IMR-90 (cell line): Measurements from ENCODE around the gene PRR5L. TPM values are rescaled to one million over a fixed set of nuclear protein-coding genes. Genes with fewer than 3 reads are reported as not detected.
A peak's percentile ranks its signal among the peaks of the same experiment; 100 is the strongest.

Source experiments
- ATAC-seq: fragments of 200-7000 bp; cut with Tn5 transposase; 2 replicates; pipeline ENCODE4 v1.9.1; 2020; ENCODE audit warnings: low read depth, mild to moderate bottlenecking, moderate library complexity
- BruUV-seq: library from RNA; stranded (reverse); fragments of 400-500 nt; replicated peaks from 2 replicates; lab custom pipeline; 2021; lab: Mats Ljungman, UMichigan
- CTCF ChIA-PET: fragments of 300-600 bp; formaldehyde crosslinking; extraction: SDS; loops from one replicate; lab custom pipeline; 2021; ENCODE audit warnings: antibody characterized with exemption; lab: Yijun Ruan, JAX
- POLR2A ChIA-PET: fragments of 300-600 bp; sonication (Branson Sonifier 250); formaldehyde crosslinking; loops from one replicate; lab custom pipeline; 2022; ENCODE audit warnings: antibody characterized with exemption; ENCODE audit not compliant: unreplicated experiment; lab: Charles Lee
- DNase-seq: peaks from one replicate; pipeline ENCODE4 v3.0.0; 2013
- H2AFZ ChIP-seq: replicated peaks from 2 replicates; pipeline ENCODE3; 2013; ENCODE audit warnings: low read length, mild to moderate bottlenecking; ENCODE audit not compliant: poor library complexity
- H2AK5ac ChIP-seq: 2 replicates; pipeline ENCODE4 v1.6.1; 2013; ENCODE audit warnings: low read depth, low read length, inconsistent platforms
- H2AK9ac ChIP-seq: replicated peaks from 2 replicates; pipeline ENCODE3; 2013; ENCODE audit warnings: mild to moderate bottlenecking, low read depth, low read length, moderate library complexity; ENCODE audit not compliant: poor library complexity
- H2BK120ac ChIP-seq: 2 replicates; pipeline ENCODE4 v1.6.1; 2013; ENCODE audit warnings: low read depth, low read length, inconsistent platforms
- H2BK15ac ChIP-seq: 3 replicates; pipeline ENCODE4 v1.6.1; 2013; ENCODE audit warnings: low read depth, low read length, inconsistent platforms
- H2BK20ac ChIP-seq: 2 replicates; pipeline ENCODE4 v1.6.1; 2013; ENCODE audit warnings: low read depth, mild to moderate bottlenecking, inconsistent platforms, low read length, moderate library complexity
- H2BK5ac ChIP-seq: 2 replicates; pipeline ENCODE4 v1.6.1; 2013; ENCODE audit warnings: mild to moderate bottlenecking, low read depth, low read length, inconsistent platforms; ENCODE audit not compliant: poor library complexity, severe bottlenecking
- H3K14ac ChIP-seq: replicated peaks from 2 replicates; pipeline ENCODE4 v1.6.1; 2013; ENCODE audit warnings: low read depth, low read length, inconsistent platforms
- H3K18ac ChIP-seq: 2 replicates; pipeline ENCODE4 v1.6.1; 2013; ENCODE audit warnings: low read depth, low read length, control low read depth
- H3K23ac ChIP-seq: 2 replicates; pipeline ENCODE4 v1.6.1; 2013; ENCODE audit warnings: low read depth, low read length, inconsistent platforms
- H3K27ac ChIP-seq: 2 replicates; pipeline ENCODE4 v1.5.1; 2013; ENCODE audit warnings: mild to moderate bottlenecking, control low read depth, low read length; ENCODE audit not compliant: insufficient read depth
- H3K27me3 ChIP-seq: 2 replicates; pipeline ENCODE4 v1.6.1; 2013; ENCODE audit warnings: low read length; ENCODE audit not compliant: control insufficient read depth, insufficient read depth
- H3K36me3 ChIP-seq: 2 replicates; pipeline ENCODE4 v1.6.1; 2013; ENCODE audit warnings: low read length, mixed read lengths; ENCODE audit not compliant: control insufficient read depth, insufficient read depth
- H3K4ac ChIP-seq: 2 replicates; pipeline ENCODE4 v1.6.1; 2013; ENCODE audit warnings: low read depth, low read length, inconsistent platforms
- H3K4me1 ChIP-seq: 2 replicates; pipeline ENCODE4 v1.6.1; 2013; ENCODE audit warnings: low read length, mixed read lengths; ENCODE audit not compliant: control insufficient read depth, insufficient read depth
- H3K4me2 ChIP-seq: 2 replicates; pipeline ENCODE4 v1.6.1; 2013; ENCODE audit warnings: low read depth, mild to moderate bottlenecking, control low read depth, low read length, moderate library complexity
- H3K4me3 ChIP-seq: 2 replicates; pipeline ENCODE4 v1.5.1; 2013; ENCODE audit warnings: low read depth, mild to moderate bottlenecking, control low read depth, low read length, moderate library complexity; ENCODE audit not compliant: insufficient read depth
- H3K56ac ChIP-seq: 2 replicates; pipeline ENCODE4 v1.6.1; 2013; ENCODE audit warnings: low read length, inconsistent platforms; ENCODE audit not compliant: insufficient read depth; ENCODE audit errors: extremely low read depth
- H3K79me1 ChIP-seq, 2 experiments: 2 replicates each; pipeline ENCODE4 v1.6.1; 2013; ENCODE audit warnings: low read length in 2 of 2, inconsistent platforms in 1 of 2, low read depth in 1 of 2
- H3K9ac ChIP-seq: 2 replicates; pipeline ENCODE4 v1.6.1; 2013; ENCODE audit warnings: low read depth, low read length, control low read depth
- H3K9me1 ChIP-seq: 2 replicates; pipeline ENCODE4 v1.6.1; 2013; ENCODE audit warnings: low read length, inconsistent platforms; ENCODE audit not compliant: insufficient read depth
- H3K9me3 ChIP-seq: 2 replicates; pipeline ENCODE4 v1.6.1; 2013; ENCODE audit warnings: low read length; ENCODE audit not compliant: control insufficient read depth, insufficient read depth
- H4K20me1 ChIP-seq: 2 replicates; pipeline ENCODE4 v1.6.1; 2013; ENCODE audit warnings: low read length, inconsistent platforms; ENCODE audit not compliant: insufficient read depth
- H4K5ac ChIP-seq: 2 replicates; pipeline ENCODE4 v1.6.1; 2013; ENCODE audit warnings: mild to moderate bottlenecking, low read depth, low read length, control low read depth
- H4K8ac ChIP-seq, 2 experiments: 2 replicates each; pipeline ENCODE4 v1.6.1; 2013; ENCODE audit warnings: low read depth in 2 of 2, low read length in 2 of 2, control low read depth in 1 of 2, inconsistent platforms in 1 of 2
- H4K91ac ChIP-seq: 2 replicates; pipeline ENCODE4 v1.6.1; 2013; ENCODE audit warnings: low read depth, low read length, inconsistent platforms; ENCODE audit not compliant: insufficient read depth
- BHLHE40 ChIP-seq: fragments of 150-350 bp; IDR thresholded peaks from 2 replicates; pipeline ENCODE4 v1.6.1; 2016; ENCODE audit warnings: mild to moderate bottlenecking, low read depth, low read length
- CEBPB ChIP-seq: IDR thresholded peaks from 2 replicates; pipeline ENCODE4 v1.6.1; 2012; ENCODE audit warnings: low read depth, low read length, improper control_type of control experiment
- MAFK ChIP-seq: IDR thresholded peaks from 2 replicates; pipeline ENCODE4 v1.6.1; 2012; ENCODE audit warnings: low read depth, low read length, improper control_type of control experiment
- MXI1 ChIP-seq: IDR thresholded peaks from 2 replicates; pipeline ENCODE4 v1.6.1; 2012; ENCODE audit warnings: low read depth, mild to moderate bottlenecking, low read length, moderate library complexity, borderline replicate concordance
- NFE2L2 ChIP-seq: fragments of 150-350 bp; IDR thresholded peaks from 2 replicates; pipeline ENCODE4 v1.6.1; 2016; ENCODE audit warnings: low read depth, mild to moderate bottlenecking, low read length
- RCOR1 ChIP-seq: IDR thresholded peaks from 2 replicates; pipeline ENCODE4 v1.6.1; 2012; ENCODE audit warnings: mild to moderate bottlenecking, low read length, improper control_type of control experiment; ENCODE audit not compliant: insufficient replicate concordance
- RFX5 ChIP-seq: IDR thresholded peaks from 2 replicates; pipeline ENCODE4 v1.8.0; 2012; ENCODE audit warnings: low read depth, mild to moderate bottlenecking, low read length, moderate library complexity
- SMC3 ChIP-seq: fragments of 150-350 bp; IDR thresholded peaks from 2 replicates; pipeline ENCODE4 v1.6.1; 2016; ENCODE audit warnings: low read depth, mild to moderate bottlenecking, antibody characterized with exemption, low read length, moderate library complexity
- WGBS, 2 experiments: methylation state at CpG; one replicate each; pipeline versions ENCODE4 v1.1.5 to v1.1.7; 2013; ENCODE audit warnings: missing lambda C conversion rate in 2 of 2; ENCODE audit not compliant: insufficient read length in 1 of 2; ENCODE audit errors: extremely low coverage in 2 of 2; 5-methylcytosine and 5-hydroxymethylcytosine counted together
- dilution Hi-C: fragments of 300-500 bp; cut with HindIII; formaldehyde crosslinking; loops from one replicate; pipeline ENCODE4 v1.14.3; 2018; ENCODE audit warnings: low sequenced_read_pairs; ENCODE audit not compliant: unreplicated experiment
- in situ Hi-C: fragments of 300-500 bp; cut with MboI; formaldehyde crosslinking; loops from 3 replicates; pipeline ENCODE4 v1.14.3; 2019; ENCODE audit warnings: low sequenced_read_pairs, inconsistent platforms, mixed read lengths
- intact Hi-C: fragments of 100-400 bp; cut with micrococcal nuclease; formaldehyde crosslinking; loops from 2 replicates; pipeline ENCODE4 v1.10.0; 2022
- polyA plus RNA-seq, 3 experiments: library from polyadenylated mRNA; depleted of rRNA; stranded (reverse); fragments of >200 nt; gene quantifications; 2 replicates each; pipeline ENCODE4 v1.2.3, GENCODE V29; 2012; ENCODE audit warnings: low replicate concordance in 1 of 3
- total RNA-seq: library from RNA; depleted of rRNA; stranded (reverse); fragments of >200 nt; gene quantifications from 2 replicates; pipeline ENCODE4 v1.2.3, GENCODE V29; 2012
- TF ChIP-seq, protein P1 (sequence below): fragments of 150-350 bp; IDR thresholded peaks from 2 replicates; pipeline ENCODE4 v1.6.1; 2017; ENCODE audit warnings: mild to moderate bottlenecking, antibody characterized with exemption, low read length, low read depth
- TF ChIP-seq, protein P2 (sequence below): conservative IDR thresholded peaks from 2 replicates; pipeline ENCODE4 v1.5.1; 2012; ENCODE audit warnings: mild to moderate bottlenecking, low read depth, low read length, improper control_type of control experiment

Gene PRR5L
- total and polyA plus RNA-seq, 2 of the 4 experiments (the other 2 are of a cell fraction), result 2.9 to 3.6 TPM

DNA sequence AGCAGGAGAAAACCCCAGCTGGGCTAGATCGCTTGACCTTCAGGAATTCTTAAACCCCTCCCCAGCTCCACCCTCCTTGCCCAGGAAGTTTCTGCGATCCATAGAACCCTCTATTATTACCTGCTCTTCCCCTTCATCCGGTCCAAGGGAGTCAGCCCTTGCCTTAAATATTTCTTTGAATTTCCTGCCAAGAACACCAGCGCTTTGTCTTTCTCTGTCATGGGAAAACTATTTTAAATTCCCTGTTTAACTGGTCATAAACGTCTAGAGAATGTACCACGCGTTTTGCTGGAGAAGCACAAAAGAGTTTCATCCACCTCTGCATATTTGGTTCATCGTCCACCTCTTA, 214.5 kb downstream of the PRR5L start:
- Histone ChIP-seq H2BK15ac (0 out of 3 replicates have a peak overlapping the region, but pooled peaks have one; percentile 48), H3K4ac (peak overlapping the region; percentile 92), H3K4me3 (peak overlapping the region; percentile 95), H2AK5ac (no peak overlapping the region), H3K4me2 (peak overlapping the region; percentile 93), H4K20me1 (peaks cover 15% of the 10 kb centered on the region), H3K9me1 (no peaks in the 10 kb centered on the region), H3K27me3 (no peaks in the 10 kb centered on the region; the same call in 1 of the 2 replicates), H3K18ac (peak overlapping the region; percentile 75; the same call in 1 of the 2 replicates), H3K79me1 (peaks cover 0 to 34% of the 10 kb centered on the region in 2 experiments; a peak in 2 of 4 replicates), H3K9ac (peak overlapping the region; percentile 76), H4K91ac (peak overlapping the region; percentile 89), H2AK9ac (peak overlapping the region; percentile 89), H2BK20ac (peak overlapping the region; percentile 38; the same call in 1 of the 2 replicates), H4K5ac (peak overlapping the region; percentile 98), H4K8ac (peak overlapping the region; percentile 78 to 98), H3K23ac (peak overlapping the region; percentile 93), H3K27ac (peak overlapping the region; percentile 60), H3K4me1 (no peaks in the 10 kb centered on the region), H3K56ac (peak overlapping the region; percentile 80; the same call in 1 of the 2 replicates), H2BK5ac (peak overlapping the region; percentile 62), H2AFZ (peak overlapping the region; percentile 100), H3K9me3 (0 out of 2 replicates have a peak, but pooled peaks cover 2% of the 10 kb centered on the region), H3K14ac (peak overlapping the region; percentile 97), H3K36me3 (no peaks in the 10 kb centered on the region; the same call in 1 of the 2 replicates), H2BK120ac (peak overlapping the region; percentile 91; the same call in 1 of the 2 replicates)
- in situ Hi-C loops (no loop called here), dilution Hi-C loops (no loop called here), intact Hi-C loops (no loop called here)
- peak; percentile 32 for DNase-seq
- ATAC-seq, result peak; percentile 16; the same call in 1 of the 2 replicates
- TF ChIP-seq, protein P1, sequence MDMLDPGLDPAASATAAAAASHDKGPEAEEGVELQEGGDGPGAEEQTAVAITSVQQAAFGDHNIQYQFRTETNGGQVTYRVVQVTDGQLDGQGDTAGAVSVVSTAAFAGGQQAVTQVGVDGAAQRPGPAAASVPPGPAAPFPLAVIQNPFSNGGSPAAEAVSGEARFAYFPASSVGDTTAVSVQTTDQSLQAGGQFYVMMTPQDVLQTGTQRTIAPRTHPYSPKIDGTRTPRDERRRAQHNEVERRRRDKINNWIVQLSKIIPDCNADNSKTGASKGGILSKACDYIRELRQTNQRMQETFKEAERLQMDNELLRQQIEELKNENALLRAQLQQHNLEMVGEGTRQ, result no peak
- TF ChIP-seq RCOR1 (no peak), CEBPB (no peak), BHLHE40 (no peak), MXI1 (no peak), RFX5 (no peak), MAFK (no peak), NFE2L2 (no peak), SMC3 (no peak)
- TF ChIP-seq, protein P2, sequence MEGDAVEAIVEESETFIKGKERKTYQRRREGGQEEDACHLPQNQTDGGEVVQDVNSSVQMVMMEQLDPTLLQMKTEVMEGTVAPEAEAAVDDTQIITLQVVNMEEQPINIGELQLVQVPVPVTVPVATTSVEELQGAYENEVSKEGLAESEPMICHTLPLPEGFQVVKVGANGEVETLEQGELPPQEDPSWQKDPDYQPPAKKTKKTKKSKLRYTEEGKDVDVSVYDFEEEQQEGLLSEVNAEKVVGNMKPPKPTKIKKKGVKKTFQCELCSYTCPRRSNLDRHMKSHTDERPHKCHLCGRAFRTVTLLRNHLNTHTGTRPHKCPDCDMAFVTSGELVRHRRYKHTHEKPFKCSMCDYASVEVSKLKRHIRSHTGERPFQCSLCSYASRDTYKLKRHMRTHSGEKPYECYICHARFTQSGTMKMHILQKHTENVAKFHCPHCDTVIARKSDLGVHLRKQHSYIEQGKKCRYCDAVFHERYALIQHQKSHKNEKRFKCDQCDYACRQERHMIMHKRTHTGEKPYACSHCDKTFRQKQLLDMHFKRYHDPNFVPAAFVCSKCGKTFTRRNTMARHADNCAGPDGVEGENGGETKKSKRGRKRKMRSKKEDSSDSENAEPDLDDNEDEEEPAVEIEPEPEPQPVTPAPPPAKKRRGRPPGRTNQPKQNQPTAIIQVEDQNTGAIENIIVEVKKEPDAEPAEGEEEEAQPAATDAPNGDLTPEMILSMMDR, result no peak
- BruUV-seq, result no TSS peak
- ChIA-PET POLR2A (no interaction called here), CTCF (interaction anchor here (0.6 to 2.0 kb wide), 3 partner anchors 10 to 111 kb away, joined by 3 to 6 read pairs (median 3); no protein-coding TSS in a partner anchor)
- WGBS, 2 experiments, result 0% methylated on average over 2 of the region's 8 CpGs; no CpG with 5 or more reads in 1 of the 2 experiments
